Transverse colon (tissue), 4 donors: ENCODE results near the gene MRPL52.

Experiments used
- CTCF ChIP-seq, 5 experiments: fragments of 200-600 bp in 3 of 5; fragments of 450-650 bp in 2 of 5; sonication (generic) in 3 of 5; IDR thresholded peaks; 1 replicate in 2 of 5; 2 replicates in 3 of 5; pipeline ENCODE4 v1.5.1; 2016 to 2017; ENCODE audit warnings: antibody characterized with exemption in 5 of 5, inconsistent platforms in 3 of 5, mild to moderate bottlenecking in 2 of 5, moderate library complexity in 1 of 5
- EP300 ChIP-seq: sonication (generic); formaldehyde crosslinking; IDR thresholded peaks from one replicate; pipeline ENCODE4 v1.6.1; 2017; ENCODE audit warnings: antibody characterized with exemption, low read depth
- POLR2A ChIP-seq: fragments of 450-650 bp; IDR thresholded peaks from one replicate; pipeline ENCODE4 v1.6.1; 2016; ENCODE audit warnings: antibody characterized with exemption, mild to moderate bottlenecking, moderate library complexity
- POLR2AphosphoS5 ChIP-seq, 3 donors: sonication (generic); formaldehyde crosslinking; IDR thresholded peaks; one replicate each; pipeline ENCODE4 v1.6.1; 2016; ENCODE audit warnings: antibody characterized with exemption in 3 of 3

- TF ChIP-seq POLR2AphosphoS5 (IDR thresholded peaks at IDR 0.05) (peak in 2 of 3 donors; percentile 16 to 30), POLR2A (peak; percentile 13), CTCF (IDR thresholded peaks at IDR 0.05) (no peak), EP300 (no peak)
Measured at GRCh38 chr14:22837750-22838538, 8.3 kb downstream of the MRPL52 start.
